Body of pancreas (tissue), 4 donors: ENCODE measurements around the gene PRDM15. TPM values are rescaled to one million over a fixed set of nuclear protein-coding genes. Genes with fewer than 3 reads are reported as not detected.

Source experiments
- ATAC-seq: fragments of 150-250 bp; one replicate; pipeline ENCODE4 v1.9.1; 2016
- DNase-seq, 4 donors: peaks; one replicate each; pipeline ENCODE4 v3.0.0-alpha.2; 2019
- H3K27ac ChIP-seq, 4 donors: fragments of 200-600 bp; sonication (generic); 1 replicate in 3 of 4; 2 replicates in 1 of 4; pipeline versions ENCODE4 v1.5.1 to v1.6.1; 2016 to 2019; ENCODE audit warnings: mild to moderate bottlenecking in 1 of 4, mixed read lengths in 1 of 4, moderate library complexity in 1 of 4
- H3K27me3 ChIP-seq, 2 donors: fragments of 200-600 bp; sonication (generic); one replicate each; pipeline ENCODE4 v1.6.0; 2016; ENCODE audit warnings: mild to moderate bottlenecking in 1 of 2
- H3K36me3 ChIP-seq, 2 donors: fragments of 200-600 bp; sonication (generic); replicated peaks in 1 of 2; 2 replicates each; pipeline ENCODE4 v1.5.1; 2016; ENCODE audit warnings: low read depth in 2 of 2; ENCODE audit not compliant: insufficient read depth in 1 of 2
- H3K4me1 ChIP-seq: fragments of 200-600 bp; sonication (generic); one replicate; pipeline ENCODE4 v1.6.0; 2016
- H3K4me3 ChIP-seq, 2 donors: fragments of 200-600 bp; sonication (generic); 1 replicate in 1 of 2; 2 replicates in 1 of 2; pipeline ENCODE4 v1.5.1; 2016 to 2019
- H3K9me3 ChIP-seq, 3 donors: fragments of 200-600 bp; sonication (generic); 1 replicate in 2 of 3; 2 replicates in 1 of 3; pipeline ENCODE4 v1.5.1; 2016
- CTCF ChIP-seq, 7 experiments: fragments of 450-650 bp in 4 of 7; fragments of 200-600 bp in 3 of 7; sonication (generic) in 3 of 7; IDR thresholded peaks; one replicate each; pipeline ENCODE4 v1.5.1; 2016 to 2019; ENCODE audit warnings: antibody characterized with exemption in 7 of 7
- POLR2A ChIP-seq, 3 donors: fragments of 450-650 bp; IDR thresholded peaks; one replicate each; pipeline ENCODE4 v1.6.1; 2016; ENCODE audit warnings: antibody characterized with exemption in 3 of 3, mild to moderate bottlenecking in 2 of 3
- WGBS, 2 donors: methylation state at CpG; one replicate each; pipeline ENCODE4 v1.1.5; 2017; 5-methylcytosine and 5-hydroxymethylcytosine counted together
- intact Hi-C: fragments of 100-400 bp; cut with DNase I; formaldehyde crosslinking; loops from one replicate; pipeline ENCODE4 v1.15.1; 2023
- total RNA-seq, 2 donors: library from RNA; depleted of rRNA; stranded (reverse); fragments of >200 nt; gene quantifications; one replicate each; pipeline ENCODE4 v1.1.0, GENCODE V29; 2016

Gene PRDM15
- total RNA-seq, 2 donors from 2014 or later: 3.1 to 6.9 TPM

- Histone ChIP-seq H3K27ac (no peak overlapping the region), H3K4me3 (no peak overlapping the region), H3K27me3 (no peaks in the 10 kb centered on the region), H3K36me3 (no peaks in the 10 kb centered on the region), H3K4me1 (no peaks in the 10 kb centered on the region), H3K9me3 (no peaks in the 10 kb centered on the region)
- TF ChIP-seq POLR2A (IDR thresholded peaks at IDR 0.05): no peak
- no peak for TF ChIP-seq CTCF (IDR thresholded peaks at IDR 0.05)
- ATAC-seq (no peak), DNase-seq (no peak)
- intact Hi-C loops: no loop called here
- 86% methylated on average over 12 to 21 of the region's 21 CpGs for WGBS, 2 donors
Measured at GRCh38 chr21:41847066-41847804, 31.9 kb downstream of the PRDM15 start.

GRCh38 chr21:41846536-41846935 lies 32.6 kb downstream of the PRDM15 start:
- DNase-seq: no peak
- intact Hi-C loops: no loop called here
- no peak for ATAC-seq
- no peak for TF ChIP-seq POLR2A (IDR thresholded peaks at IDR 0.05)
- no peak for TF ChIP-seq CTCF (IDR thresholded peaks at IDR 0.05)
- Histone ChIP-seq H3K4me3 (no peak overlapping the region), H3K9me3 (no peaks in the 10 kb centered on the region), H3K27me3 (no peaks in the 10 kb centered on the region), H3K27ac (no peak overlapping the region), H3K4me1 (no peaks in the 10 kb centered on the region), H3K36me3 (no peaks in the 10 kb centered on the region)
- 84 to 87% methylated on average over 6 to 7 of the region's 7 CpGs for WGBS, 2 donors

GRCh38 chr21:41846033-41846317 lies 33.2 kb downstream of the PRDM15 start:
- Histone ChIP-seq H3K4me1 (no peaks in the 10 kb centered on the region), H3K36me3 (no peaks in the 10 kb centered on the region), H3K9me3 (no peaks in the 10 kb centered on the region), H3K27ac (no peak overlapping the region), H3K4me3 (no peak overlapping the region), H3K27me3 (no peaks in the 10 kb centered on the region)
- DNase-seq (no peak), ATAC-seq (no peak)
- TF ChIP-seq POLR2A (IDR thresholded peaks at IDR 0.05) (no peak), CTCF (IDR thresholded peaks at IDR 0.05) (no peak)
- intact Hi-C loops: no loop called here
- WGBS, 2 donors: 83 to 87% methylated on average over 6 of the region's 6 CpGs

GRCh38 chr21:41845310-41846032 lies 33.7 kb downstream of the PRDM15 start:
- WGBS, 2 donors: 73 to 88% methylated on average over 12 to 18 of the region's 21 CpGs
- DNase-seq: no peak
- TF ChIP-seq CTCF (IDR thresholded peaks at IDR 0.05) (no peak), POLR2A (IDR thresholded peaks at IDR 0.05) (no peak)

More at GRCh38 chr21:41845310-41846032, 33.7 kb downstream of the PRDM15 start:
- Histone ChIP-seq H3K9me3 (no peaks in the 10 kb centered on the region), H3K4me1 (no peaks in the 10 kb centered on the region), H3K4me3 (no peak overlapping the region), H3K27ac (no peak overlapping the region), H3K36me3 (no peaks in the 10 kb centered on the region), H3K27me3 (no peaks in the 10 kb centered on the region)
- ATAC-seq: no peak
- intact Hi-C loops: no loop called here
